HEK293T (cell line): ENCODE measurements around the gene DCXR.

Experiments used
- FOXK2 ChIP-seq: fragments of 450-650 bp; IDR thresholded peaks from 2 replicates; pipeline ENCODE4 v1.6.1; 2016; ENCODE audit warnings: mild to moderate bottlenecking
- L3MBTL2 ChIP-seq: fragments of 450-650 bp; conservative IDR thresholded peaks from 2 replicates; pipeline ENCODE4 v1.6.1; 2016; ENCODE audit warnings: mild to moderate bottlenecking

GRCh38 chr17:82053130-82053529, 15.6 kb upstream of the DCXR start:
- no peak for TF ChIP-seq FOXK2
- no peak for TF ChIP-seq L3MBTL2
